Stimulated activated CD4-positive, alpha-beta T cell treated with anti-CD3 and anti-CD28 coated beads, Interleukin-1b, Interleukin-23, amount 100 ng/mL, for 48 hours (primary cell): ENCODE results near the gene PSMD5.

Source experiments
- DNase-seq: peaks from one replicate; pipeline ENCODE4 v3.0.0-alpha.2; 2020

Gene PSMD5

GRCh38 chr9:120874226-120875194, 31.8 kb upstream of the PSMD5 start:
- no peak for DNase-seq

- DNase-seq: no peak
These were observed 30.8 kb upstream of the PSMD5 start for GRCh38 chr9:120873512-120873911.

- peak; percentile 27 for DNase-seq
These were observed 30.2 kb upstream of the PSMD5 start for GRCh38 chr9:120872791-120873502.

- no peak for DNase-seq
These were observed 27.5 kb upstream of the PSMD5 start for GRCh38 chr9:120870206-120870605.

GRCh38 chr9:120869726-120870125, 27.0 kb upstream of the PSMD5 start:
- DNase-seq: no peak

- no peak for DNase-seq
These were observed 26.6 kb upstream of the PSMD5 start for GRCh38 chr9:120869360-120869687.

- peak; percentile 97 for DNase-seq
These were observed 26.1 kb upstream of the PSMD5 start for GRCh38 chr9:120868676-120869359.

- DNase-seq: no peak
These were observed 25.6 kb upstream of the PSMD5 start for GRCh38 chr9:120868339-120868675.

- DNase-seq: no peak
These were observed 25.1 kb upstream of the PSMD5 start for GRCh38 chr9:120867676-120868338.

- no peak for DNase-seq
These were observed 23.9 kb upstream of the PSMD5 start for GRCh38 chr9:120866651-120867050.

- no peak for DNase-seq
These were observed 23.1 kb upstream of the PSMD5 start for GRCh38 chr9:120865809-120866208.

- no peak for DNase-seq
These were observed 22.5 kb upstream of the PSMD5 start for GRCh38 chr9:120865176-120865575.

- DNase-seq: no peak
These were observed 22.0 kb upstream of the PSMD5 start for GRCh38 chr9:120864719-120865118.

- no peak for DNase-seq
These were observed 21.1 kb upstream of the PSMD5 start for GRCh38 chr9:120863833-120864232.

GRCh38 chr9:120862452-120862851, 19.7 kb upstream of the PSMD5 start:
- no peak for DNase-seq

GRCh38 chr9:120861935-120862334, 19.2 kb upstream of the PSMD5 start:
- no peak for DNase-seq

- no peak for DNase-seq
These were observed 17.4 kb upstream of the PSMD5 start for GRCh38 chr9:120860083-120860482.

- DNase-seq: no peak
These were observed 16.6 kb upstream of the PSMD5 start for GRCh38 chr9:120859361-120859760.

GRCh38 chr9:120857902-120858301, 15.2 kb upstream of the PSMD5 start:
- no peak for DNase-seq

- DNase-seq: no peak
These were observed 14.8 kb upstream of the PSMD5 start for GRCh38 chr9:120857481-120857880.

GRCh38 chr9:120856700-120857099, 14.0 kb upstream of the PSMD5 start:
- DNase-seq: no peak

- DNase-seq: no peak
These were observed 13.3 kb upstream of the PSMD5 start for GRCh38 chr9:120855827-120856670.
